Measurements from ENCODE around the gene STK11.
"Not testable (repeated sequence)": the region's sequence is repeated elsewhere in the genome, so short reads cannot be mapped to it uniquely, and the experiment has no call there.

STK11 gene

GRCh38 chr19:1238369-1239303, 33.1 kb downstream of the STK11 start:
- no peak for DNase-seq

- DNase-seq: no peak
These were observed 33.8 kb downstream of the STK11 start for GRCh38 chr19:1239420-1239795.

GRCh38 chr19:1239796-1240737, 34.5 kb downstream of the STK11 start:
- DNase-seq: peak; percentile 59

- no peak for DNase-seq
These were observed 35.3 kb downstream of the STK11 start for GRCh38 chr19:1240925-1241324.

GRCh38 chr19:1241417-1242095, 36.0 kb downstream of the STK11 start, which contains the start of gene ATP5F1D:
Gene ATP5F1D (plus strand): TSS chr19:1241751. CDS start chr19:1241851, 100 bp downstream.
- peak; percentile 71 for DNase-seq

GRCh38 chr19:1243768-1244692, 38.5 kb downstream of the STK11 start:
- DNase-seq: peak; percentile 37

GRCh38 chr19:1244693-1245451, 39.3 kb downstream of the STK11 start:
- DNase-seq: no peak

- no peak for DNase-seq
These were observed 40.1 kb downstream of the STK11 start for GRCh38 chr19:1245494-1246264.

GRCh38 chr19:1246265-1247087, 40.9 kb downstream of the STK11 start:
- not testable (repeated sequence) for DNase-seq

GRCh38 chr19:1247748-1248138, 42.2 kb downstream of the STK11 start:
- DNase-seq: no peak

GRCh38 chr19:1248139-1248785, 42.7 kb downstream of the STK11 start, which contains the start of gene MIDN:
Gene MIDN (plus strand): TSS chr19:1248583. CDS start chr19:1250297, 1,714 bp downstream.
- peak; percentile 59 for DNase-seq

GRCh38 chr19:1248786-1249297, 43.3 kb downstream of the STK11 start:
- DNase-seq: no peak

GRCh38 chr19:1249298-1249989, 43.9 kb downstream of the STK11 start:
- DNase-seq: peak; percentile 88

GRCh38 chr19:1249990-1250436, 44.4 kb downstream of the STK11 start:
- no peak for DNase-seq

- peak; percentile 84 for DNase-seq
These were observed 45.1 kb downstream of the STK11 start for GRCh38 chr19:1250437-1251260.

Measured in NCI-H2227 treated with DMSO at 0.1 percent for 48 hours (cell line).